ENCODE results near the gene DNAJB1. TPM values are rescaled to one million over a fixed set of nuclear protein-coding genes. Genes with fewer than 3 reads are reported as not detected.
A peak's percentile ranks its signal among the peaks of the same experiment; 100 is the strongest.

Gene DNAJB1
- total and polyA plus RNA-seq, 2 experiments from 2014 or later, result 43.2 to 53.3 TPM

DNA sequence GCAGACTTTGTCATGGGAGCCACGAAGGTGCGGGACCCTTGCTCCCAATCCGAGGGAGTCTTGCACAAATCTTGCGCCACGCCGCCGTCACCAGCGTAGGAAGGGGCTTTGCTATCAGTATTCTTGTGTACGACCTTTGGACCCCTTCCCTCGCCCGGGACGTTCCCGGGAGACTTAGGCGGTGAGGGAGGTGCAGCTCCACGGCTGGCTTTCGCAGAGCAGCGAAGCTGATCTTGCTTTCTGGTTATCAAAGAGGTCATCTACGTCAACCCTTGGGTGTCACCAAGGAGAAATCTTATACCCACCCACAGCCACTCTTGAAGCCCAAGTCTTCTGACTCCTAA is 11.8 kb upstream of the DNAJB1 start (continued):
- no peak for TF ChIP-seq EZH2 (IDR thresholded peaks at IDR 0.05; ENCODE audit: low read depth, unreplicated experiment)
- TF ChIP-seq, protein P1, sequence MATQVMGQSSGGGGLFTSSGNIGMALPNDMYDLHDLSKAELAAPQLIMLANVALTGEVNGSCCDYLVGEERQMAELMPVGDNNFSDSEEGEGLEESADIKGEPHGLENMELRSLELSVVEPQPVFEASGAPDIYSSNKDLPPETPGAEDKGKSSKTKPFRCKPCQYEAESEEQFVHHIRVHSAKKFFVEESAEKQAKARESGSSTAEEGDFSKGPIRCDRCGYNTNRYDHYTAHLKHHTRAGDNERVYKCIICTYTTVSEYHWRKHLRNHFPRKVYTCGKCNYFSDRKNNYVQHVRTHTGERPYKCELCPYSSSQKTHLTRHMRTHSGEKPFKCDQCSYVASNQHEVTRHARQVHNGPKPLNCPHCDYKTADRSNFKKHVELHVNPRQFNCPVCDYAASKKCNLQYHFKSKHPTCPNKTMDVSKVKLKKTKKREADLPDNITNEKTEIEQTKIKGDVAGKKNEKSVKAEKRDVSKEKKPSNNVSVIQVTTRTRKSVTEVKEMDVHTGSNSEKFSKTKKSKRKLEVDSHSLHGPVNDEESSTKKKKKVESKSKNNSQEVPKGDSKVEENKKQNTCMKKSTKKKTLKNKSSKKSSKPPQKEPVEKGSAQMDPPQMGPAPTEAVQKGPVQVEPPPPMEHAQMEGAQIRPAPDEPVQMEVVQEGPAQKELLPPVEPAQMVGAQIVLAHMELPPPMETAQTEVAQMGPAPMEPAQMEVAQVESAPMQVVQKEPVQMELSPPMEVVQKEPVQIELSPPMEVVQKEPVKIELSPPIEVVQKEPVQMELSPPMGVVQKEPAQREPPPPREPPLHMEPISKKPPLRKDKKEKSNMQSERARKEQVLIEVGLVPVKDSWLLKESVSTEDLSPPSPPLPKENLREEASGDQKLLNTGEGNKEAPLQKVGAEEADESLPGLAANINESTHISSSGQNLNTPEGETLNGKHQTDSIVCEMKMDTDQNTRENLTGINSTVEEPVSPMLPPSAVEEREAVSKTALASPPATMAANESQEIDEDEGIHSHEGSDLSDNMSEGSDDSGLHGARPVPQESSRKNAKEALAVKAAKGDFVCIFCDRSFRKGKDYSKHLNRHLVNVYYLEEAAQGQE (IDR thresholded peaks at IDR 0.05; ENCODE audit: unreplicated experiment), result no peak
- TF ChIP-seq, protein P2, sequence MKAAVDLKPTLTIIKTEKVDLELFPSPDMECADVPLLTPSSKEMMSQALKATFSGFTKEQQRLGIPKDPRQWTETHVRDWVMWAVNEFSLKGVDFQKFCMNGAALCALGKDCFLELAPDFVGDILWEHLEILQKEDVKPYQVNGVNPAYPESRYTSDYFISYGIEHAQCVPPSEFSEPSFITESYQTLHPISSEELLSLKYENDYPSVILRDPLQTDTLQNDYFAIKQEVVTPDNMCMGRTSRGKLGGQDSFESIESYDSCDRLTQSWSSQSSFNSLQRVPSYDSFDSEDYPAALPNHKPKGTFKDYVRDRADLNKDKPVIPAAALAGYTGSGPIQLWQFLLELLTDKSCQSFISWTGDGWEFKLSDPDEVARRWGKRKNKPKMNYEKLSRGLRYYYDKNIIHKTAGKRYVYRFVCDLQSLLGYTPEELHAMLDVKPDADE (IDR thresholded peaks at IDR 0.05), result no peak
- TF ChIP-seq, protein P3, sequence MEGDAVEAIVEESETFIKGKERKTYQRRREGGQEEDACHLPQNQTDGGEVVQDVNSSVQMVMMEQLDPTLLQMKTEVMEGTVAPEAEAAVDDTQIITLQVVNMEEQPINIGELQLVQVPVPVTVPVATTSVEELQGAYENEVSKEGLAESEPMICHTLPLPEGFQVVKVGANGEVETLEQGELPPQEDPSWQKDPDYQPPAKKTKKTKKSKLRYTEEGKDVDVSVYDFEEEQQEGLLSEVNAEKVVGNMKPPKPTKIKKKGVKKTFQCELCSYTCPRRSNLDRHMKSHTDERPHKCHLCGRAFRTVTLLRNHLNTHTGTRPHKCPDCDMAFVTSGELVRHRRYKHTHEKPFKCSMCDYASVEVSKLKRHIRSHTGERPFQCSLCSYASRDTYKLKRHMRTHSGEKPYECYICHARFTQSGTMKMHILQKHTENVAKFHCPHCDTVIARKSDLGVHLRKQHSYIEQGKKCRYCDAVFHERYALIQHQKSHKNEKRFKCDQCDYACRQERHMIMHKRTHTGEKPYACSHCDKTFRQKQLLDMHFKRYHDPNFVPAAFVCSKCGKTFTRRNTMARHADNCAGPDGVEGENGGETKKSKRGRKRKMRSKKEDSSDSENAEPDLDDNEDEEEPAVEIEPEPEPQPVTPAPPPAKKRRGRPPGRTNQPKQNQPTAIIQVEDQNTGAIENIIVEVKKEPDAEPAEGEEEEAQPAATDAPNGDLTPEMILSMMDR (conservative IDR thresholded peaks at IDR 0.05; ENCODE audit: low read depth in 2 of 2), result no peak

DNA sequence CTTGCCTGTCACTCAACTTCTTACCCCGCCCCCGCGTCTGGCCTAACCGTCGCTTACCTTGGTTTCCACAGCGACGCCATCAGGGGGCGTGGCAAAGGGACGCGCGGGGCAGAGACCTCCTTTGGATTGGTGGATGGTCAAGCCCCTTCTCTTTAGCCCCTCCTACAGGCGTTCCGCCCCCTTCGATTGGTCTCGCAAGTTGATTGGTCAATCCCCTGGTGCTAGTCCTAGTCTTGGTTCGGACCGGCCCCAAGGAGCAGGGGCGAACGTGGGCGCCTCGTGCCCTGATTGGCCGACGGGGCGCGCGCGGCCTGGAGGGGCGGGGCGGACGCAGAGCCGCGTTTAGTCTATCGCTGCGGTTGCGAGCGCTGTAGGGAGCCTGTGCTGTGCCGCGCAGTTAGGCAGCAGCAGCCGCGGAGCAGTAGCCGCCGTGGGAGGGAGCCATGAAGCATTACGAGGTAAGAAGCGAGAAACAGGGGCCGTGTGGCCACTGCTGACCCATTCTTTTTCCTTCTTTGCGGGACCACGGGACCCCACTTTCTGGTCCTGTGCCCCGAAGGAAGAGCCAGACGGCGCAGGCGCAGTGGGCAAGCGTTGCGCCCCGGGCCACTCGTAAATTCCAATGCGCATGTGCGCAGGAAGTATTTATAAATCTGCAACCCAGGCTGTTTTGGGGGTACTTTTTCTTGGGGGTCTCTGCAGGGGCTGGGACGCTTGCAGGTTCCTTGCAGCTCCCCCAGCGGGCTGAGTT is 11.2 kb upstream of the DNAJB1 start, which contains the start of gene TECR:
TSS of gene TECR (plus strand) at position 341 of the 751 bp plus-strand sequence. CDS start at position 444, 103 bp downstream.
- Mint-ChIP-seq H3K27ac (peak within 1 kb of the TSS; percentile 96), H3K36me3 (ENCODE audit: low read depth) (peaks cover 4% of the 10 kb centered on the region; the same call in 1 of the 3 replicates), H3K4me1 (peaks cover 12% of the 10 kb centered on the region), H3K4me3 (peak within 1 kb of the TSS; percentile 92), H3K27me3 (ENCODE audit: insufficient read depth, low read depth, poor library complexity) (peaks cover 21% of the 10 kb centered on the region), H3K9me3 (no peaks in the 10 kb centered on the region; the same call in 2 of the 3 replicates)
- no peak for TF ChIP-seq NANOG (IDR thresholded peaks at IDR 0.05; ENCODE audit: borderline replicate concordance)
- TF ChIP-seq POLR2AphosphoS5 (IDR thresholded peaks at IDR 0.05; ENCODE audit: low read depth), result peak; percentile 99
- H3K27ac ChIP-seq (ENCODE audit: low read depth), result peak within 1 kb of the TSS; percentile 60; the same call in 1 of the 2 replicates
- H3K4me2 ChIP-seq, result peak within 1 kb of the TSS; percentile 88
- H3K4me3 ChIP-seq, result peak within 1 kb of the TSS; percentile 88
- DNase-seq (ENCODE audit: low spot score) (peak; percentile 100), ATAC-seq (peak; percentile 97)
- H2AFZ ChIP-seq, result peak within 1 kb of the TSS; percentile 82; the same call in 1 of the 2 replicates
- H3K4me1 ChIP-seq (ENCODE audit: insufficient read depth), result peaks cover 8% of the 10 kb centered on the region
- peaks cover 47% of the 10 kb centered on the region for H3K79me2 ChIP-seq (replicated peaks; ENCODE audit: insufficient read depth)
- H3K36me3 ChIP-seq (ENCODE audit: insufficient read depth), result no peaks in the 10 kb centered on the region; the same call in 1 of the 2 replicates
- no peaks in the 10 kb centered on the region for H3F3A ChIP-seq (replicated peaks; ENCODE audit: low read depth)
- peaks cover 15% of the 10 kb centered on the region for H4K20me1 ChIP-seq (replicated peaks; ENCODE audit: insufficient read depth)
- no peaks in the 10 kb centered on the region for H3K27me3 ChIP-seq (ENCODE audit: insufficient read depth)
- H3K9me2 ChIP-seq (ENCODE audit: insufficient read depth), result no peaks in the 10 kb centered on the region

Measured in GM23338 (cell line).